Activated T-cell treated with anti-CD3 and anti-CD28 coated beads, Interleukin-2, amount 50 U/mL, for 4 hours (primary cell): Measurements from ENCODE around the gene HEXD. TPM values are rescaled to one million over a fixed set of nuclear protein-coding genes. Genes with fewer than 3 reads are reported as not detected.

Experiments
- ATAC-seq, 2 donors: fragments of 200-7000 bp; cut with Tn5 transposase; one replicate each; pipeline ENCODE4 v1.10.0; 2021
- DNase-seq: peaks from one replicate; pipeline ENCODE4 v3.0.0-alpha.2; 2020
- H3K27me3 Mint-ChIP-seq: one replicate; pipeline ENCODE4 v1.8.0; 2021; ENCODE audit warnings: low read depth, mixed read lengths
- H3K36me3 Mint-ChIP-seq: one replicate; pipeline ENCODE4 v1.8.0; 2022; ENCODE audit warnings: mixed read lengths; ENCODE audit not compliant: insufficient read depth
- H3K4me1 Mint-ChIP-seq: one replicate; pipeline ENCODE4 v1.8.0; 2021; ENCODE audit warnings: low read depth, mixed read lengths
- H3K4me3 Mint-ChIP-seq: one replicate; pipeline ENCODE4 v1.8.0; 2021; ENCODE audit warnings: mild to moderate bottlenecking, moderate library complexity, mixed read lengths
- H3K9me3 Mint-ChIP-seq: one replicate; pipeline ENCODE4 v1.8.0; 2021; ENCODE audit warnings: mixed read lengths
- total RNA-seq, 3 donors: library from RNA; stranded (reverse); gene quantifications; one replicate each; pipeline ENCODE4 v1.2.1, GENCODE V29; 2021

Gene HEXD
- total RNA-seq, 3 donors from 2014 or later, result 16.5 to 19.9 (median 19.0) TPM

DNA sequence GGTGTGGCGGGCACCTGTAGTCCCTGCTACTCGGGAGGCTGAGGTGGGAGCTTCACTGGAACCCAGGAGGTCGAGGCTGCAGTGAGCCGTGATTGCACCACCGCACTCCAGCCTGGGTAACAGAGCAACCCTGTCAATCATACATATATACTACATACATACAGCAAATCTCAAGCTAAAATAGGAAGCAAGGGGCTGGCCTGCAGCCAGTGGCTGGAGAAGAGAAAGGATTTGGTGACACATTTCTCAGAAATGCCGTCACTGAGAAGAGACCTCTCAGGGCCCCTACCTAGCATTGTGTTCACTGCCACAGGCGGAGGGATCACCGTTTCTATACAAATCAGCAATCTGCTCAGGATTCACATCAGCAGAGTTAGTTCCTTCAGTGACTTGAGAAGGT lies 57.3 kb downstream of the HEXD start:
- Mint-ChIP-seq H3K9me3 (no peaks in the 10 kb centered on the region), H3K27me3 (no peaks in the 10 kb centered on the region), H3K4me3 (no peak overlapping the region), H3K36me3 (peaks cover 3% of the 10 kb centered on the region), H3K4me1 (peaks cover 6% of the 10 kb centered on the region)
- no peak for ATAC-seq
- no peak for DNase-seq

DNA sequence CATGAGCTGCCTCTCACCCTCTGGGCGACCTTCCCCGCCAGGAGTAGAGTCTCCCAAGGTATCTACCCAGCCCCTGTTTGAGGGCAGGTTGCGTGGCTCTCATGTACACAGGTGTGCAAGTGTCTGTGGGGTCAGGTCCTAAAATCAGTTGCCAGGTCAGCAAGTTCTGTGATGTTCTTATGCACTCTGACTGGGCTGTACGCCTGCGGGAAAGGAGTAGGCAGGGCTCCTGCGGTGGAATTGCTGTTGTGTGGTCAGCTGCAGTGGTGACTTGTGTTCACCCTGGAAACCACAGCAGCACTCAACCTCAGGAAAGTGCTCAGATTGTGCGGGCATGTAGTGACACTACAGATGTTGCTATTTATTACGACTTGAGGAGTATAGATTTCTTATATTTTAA lies 59.8 kb downstream of the HEXD start:
- Mint-ChIP-seq H3K36me3 (peaks cover 12% of the 10 kb centered on the region), H3K9me3 (no peaks in the 10 kb centered on the region), H3K4me1 (peaks cover 6% of the 10 kb centered on the region), H3K4me3 (no peak overlapping the region), H3K27me3 (no peaks in the 10 kb centered on the region)
- ATAC-seq, result no peak
- no peak for DNase-seq

DNA sequence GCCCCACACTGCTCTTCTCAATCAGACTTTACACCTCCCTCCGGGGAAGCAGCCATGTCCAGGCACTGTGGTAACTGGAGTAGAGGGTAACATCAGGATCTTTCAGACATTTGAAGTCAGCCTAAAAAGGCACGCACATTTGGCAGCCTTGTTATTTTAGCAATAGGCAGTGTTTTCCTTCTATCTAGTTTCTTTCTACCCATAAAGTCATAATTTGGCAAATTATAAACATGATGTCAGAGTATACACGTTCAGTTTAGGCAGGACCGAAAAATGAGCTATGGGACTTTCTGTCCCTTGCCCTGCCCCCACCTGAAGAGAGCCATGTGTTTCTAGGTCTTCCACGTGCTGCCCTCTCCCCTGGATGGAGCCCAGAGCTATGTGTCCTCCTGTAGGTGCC lies 61.5 kb downstream of the HEXD start:
- peaks cover 12% of the 10 kb centered on the region for H3K36me3 Mint-ChIP-seq
- ATAC-seq, result no peak
- no peaks in the 10 kb centered on the region for H3K27me3 Mint-ChIP-seq
- peaks cover 6% of the 10 kb centered on the region for H3K4me1 Mint-ChIP-seq
- no peak overlapping the region for H3K4me3 Mint-ChIP-seq
- H3K9me3 Mint-ChIP-seq, result no peaks in the 10 kb centered on the region
- DNase-seq, result no peak

DNA sequence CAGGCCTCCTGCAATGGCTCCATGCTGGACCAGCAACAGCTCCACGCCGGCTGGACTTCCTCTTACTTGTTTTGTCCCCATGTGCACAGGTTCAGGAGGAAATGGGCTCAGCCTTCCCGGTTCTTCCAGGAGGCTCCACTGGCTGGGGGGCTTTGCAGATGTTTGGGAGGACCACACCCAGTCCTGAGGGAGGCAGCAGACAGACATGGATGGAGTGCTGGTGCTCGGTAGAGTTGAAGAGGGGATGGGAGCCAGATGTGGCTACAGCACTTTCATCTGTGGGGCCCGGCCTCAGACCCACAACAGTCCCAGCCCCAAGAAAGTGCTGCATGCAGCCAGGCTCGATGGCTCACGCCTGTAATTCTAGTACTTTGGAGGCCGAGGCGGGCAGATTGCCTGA lies 62.2 kb downstream of the HEXD start:
- H3K9me3 Mint-ChIP-seq, result no peaks in the 10 kb centered on the region
- peaks cover 18% of the 10 kb centered on the region for H3K36me3 Mint-ChIP-seq
- ATAC-seq (no peak), DNase-seq (no peak)
- no peaks in the 10 kb centered on the region for H3K27me3 Mint-ChIP-seq
- H3K4me1 Mint-ChIP-seq, result peaks cover 8% of the 10 kb centered on the region
- H3K4me3 Mint-ChIP-seq, result no peak overlapping the region

DNA sequence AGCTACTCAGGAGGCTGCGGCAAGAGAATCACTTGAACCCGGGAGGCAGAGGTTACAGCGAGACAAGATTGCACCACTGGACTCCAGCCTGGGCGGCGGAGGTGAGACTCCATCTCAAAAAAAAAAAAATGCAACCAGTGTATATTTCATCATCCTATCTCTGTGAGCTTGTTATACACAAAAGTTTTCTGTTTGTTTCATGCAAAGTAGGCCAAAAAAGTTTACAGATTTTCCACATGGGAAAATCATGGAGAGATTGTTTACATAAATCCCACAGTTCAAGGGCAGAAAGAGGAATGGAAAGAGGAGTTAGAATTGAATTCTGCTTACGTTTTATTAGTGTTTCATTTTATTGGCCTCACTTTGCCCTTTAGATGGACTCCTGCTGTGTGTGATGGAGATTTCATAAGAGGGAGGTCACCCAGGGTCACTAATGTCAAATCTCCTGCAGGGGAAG lies 65.1 kb downstream of the HEXD start:
- ATAC-seq (no peak), DNase-seq (no peak)
- Mint-ChIP-seq H3K9me3 (no peaks in the 10 kb centered on the region), H3K36me3 (peaks cover 23% of the 10 kb centered on the region), H3K27me3 (no peaks in the 10 kb centered on the region), H3K4me3 (no peak overlapping the region), H3K4me1 (peaks cover 19% of the 10 kb centered on the region)

DNA sequence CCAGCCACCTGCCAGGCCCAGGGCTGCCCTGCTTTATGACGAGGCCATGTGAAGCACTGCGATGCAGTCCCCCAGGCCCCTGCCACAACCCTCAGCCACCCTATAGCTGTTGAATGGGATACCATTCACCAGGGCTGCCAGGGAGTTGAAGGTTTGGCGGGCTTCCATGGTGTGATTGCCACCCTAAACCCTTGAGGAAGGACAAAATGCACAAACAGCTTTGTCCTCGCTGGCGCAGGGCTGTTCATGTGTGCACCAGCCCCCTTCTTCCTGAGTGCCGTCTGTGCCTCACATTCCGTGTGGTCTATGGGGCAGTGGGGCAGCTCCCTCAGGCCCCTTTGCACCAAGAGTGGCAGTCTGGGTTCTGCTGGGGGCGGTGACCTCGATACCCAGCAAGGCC lies 65.7 kb downstream of the HEXD start:
- H3K4me1 Mint-ChIP-seq, result peaks cover 19% of the 10 kb centered on the region
- no peak overlapping the region for H3K4me3 Mint-ChIP-seq
- ATAC-seq (no peak), DNase-seq (no peak)
- H3K36me3 Mint-ChIP-seq, result peaks cover 28% of the 10 kb centered on the region
- no peaks in the 10 kb centered on the region for H3K9me3 Mint-ChIP-seq
- no peaks in the 10 kb centered on the region for H3K27me3 Mint-ChIP-seq

DNA sequence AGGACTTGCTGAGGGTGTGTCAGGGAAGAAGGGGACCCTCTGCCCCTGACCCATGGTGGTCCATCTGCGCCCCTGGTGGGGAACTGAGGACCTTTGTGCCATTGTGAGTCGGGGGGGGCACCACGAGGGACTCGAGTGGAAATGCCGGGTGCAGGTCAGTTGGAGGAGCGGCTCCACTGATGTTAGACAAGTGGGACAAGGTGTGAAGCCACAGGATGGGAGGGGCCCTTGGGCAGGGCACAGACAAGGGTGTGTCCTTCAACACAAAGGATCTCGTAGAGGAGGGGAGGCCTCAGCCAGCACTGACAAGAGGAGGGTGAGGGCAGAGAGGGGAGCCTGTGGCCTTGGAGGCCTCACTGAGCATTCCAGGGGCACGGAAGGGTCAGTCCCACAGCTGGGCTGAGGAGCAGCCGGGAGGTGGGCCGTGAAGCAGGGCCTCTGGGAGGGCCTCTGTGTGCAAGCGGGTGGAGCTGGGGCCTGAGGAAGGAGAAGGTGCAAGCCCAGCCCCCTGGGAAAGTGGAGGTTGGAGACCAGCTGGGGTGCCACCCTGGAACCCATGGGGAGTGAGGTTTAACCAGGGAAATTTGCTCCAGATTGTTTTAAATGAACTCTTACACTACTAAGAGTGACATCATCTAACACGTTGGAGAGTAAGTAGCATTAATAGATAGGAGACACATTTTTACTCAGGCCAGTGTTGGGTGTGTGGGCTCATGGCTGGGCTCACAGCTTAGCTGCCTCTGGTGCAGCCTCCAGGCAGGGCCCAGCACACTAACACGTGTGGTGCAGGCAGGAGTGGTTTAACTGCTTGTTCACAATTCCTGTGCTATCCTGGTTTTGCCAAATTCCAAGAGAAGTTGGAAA lies 68.3 kb downstream of the HEXD start:
- no peaks in the 10 kb centered on the region for H3K27me3 Mint-ChIP-seq
- ATAC-seq (no peak), DNase-seq (no peak)
- peaks cover 17% of the 10 kb centered on the region for H3K4me1 Mint-ChIP-seq
- no peaks in the 10 kb centered on the region for H3K9me3 Mint-ChIP-seq
- H3K36me3 Mint-ChIP-seq, result peaks cover 26% of the 10 kb centered on the region
- no peak overlapping the region for H3K4me3 Mint-ChIP-seq

DNA sequence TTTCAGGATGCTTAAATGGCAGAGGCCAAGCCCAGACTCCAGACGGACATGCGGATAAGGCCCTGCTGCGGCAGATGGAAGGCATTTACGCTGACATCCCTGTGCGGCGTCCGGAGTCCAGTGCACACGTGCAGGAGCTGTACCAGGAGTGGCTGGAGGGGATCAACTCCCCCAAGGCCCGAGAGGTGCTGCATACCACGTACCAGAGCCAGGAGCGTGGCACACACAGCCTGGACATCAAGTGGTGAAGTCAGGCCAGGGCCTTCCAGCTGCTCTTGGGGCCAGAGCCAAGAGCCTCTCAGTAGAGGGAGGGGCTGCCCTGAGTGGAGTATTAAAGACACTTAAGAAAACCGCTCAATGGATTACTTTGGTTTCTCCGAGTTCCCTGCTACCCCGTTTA lies 69.8 kb downstream of the HEXD start:
- Mint-ChIP-seq H3K4me1 (peaks cover 17% of the 10 kb centered on the region), H3K4me3 (no peak overlapping the region), H3K9me3 (no peaks in the 10 kb centered on the region), H3K27me3 (no peaks in the 10 kb centered on the region), H3K36me3 (peaks cover 18% of the 10 kb centered on the region)
- no peak for DNase-seq
- ATAC-seq, result no peak

DNA sequence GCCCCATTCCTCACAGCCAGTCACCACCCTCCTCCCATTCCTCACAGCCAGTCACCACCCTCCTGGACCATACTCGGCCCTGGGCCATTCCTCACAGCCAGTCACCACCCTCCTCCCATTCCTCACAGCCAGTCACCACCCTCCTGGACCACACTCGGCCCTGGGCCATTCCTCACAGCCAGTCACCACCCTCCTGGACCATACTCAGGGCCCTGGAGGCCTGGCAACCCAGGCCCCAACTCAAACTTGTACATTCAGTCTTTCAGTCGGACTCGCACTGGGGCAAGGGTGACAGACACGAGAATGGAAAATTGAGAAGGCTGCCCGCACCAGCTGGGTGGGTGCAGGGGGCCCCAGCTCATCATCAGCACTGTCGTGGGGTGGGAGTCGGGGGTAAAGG lies 71.0 kb downstream of the HEXD start:
- ATAC-seq, result no peak
- Mint-ChIP-seq H3K27me3 (no peaks in the 10 kb centered on the region), H3K36me3 (peaks cover 18% of the 10 kb centered on the region), H3K4me1 (peaks cover 17% of the 10 kb centered on the region), H3K9me3 (no peaks in the 10 kb centered on the region), H3K4me3 (no peak overlapping the region)
- no peak for DNase-seq

DNA sequence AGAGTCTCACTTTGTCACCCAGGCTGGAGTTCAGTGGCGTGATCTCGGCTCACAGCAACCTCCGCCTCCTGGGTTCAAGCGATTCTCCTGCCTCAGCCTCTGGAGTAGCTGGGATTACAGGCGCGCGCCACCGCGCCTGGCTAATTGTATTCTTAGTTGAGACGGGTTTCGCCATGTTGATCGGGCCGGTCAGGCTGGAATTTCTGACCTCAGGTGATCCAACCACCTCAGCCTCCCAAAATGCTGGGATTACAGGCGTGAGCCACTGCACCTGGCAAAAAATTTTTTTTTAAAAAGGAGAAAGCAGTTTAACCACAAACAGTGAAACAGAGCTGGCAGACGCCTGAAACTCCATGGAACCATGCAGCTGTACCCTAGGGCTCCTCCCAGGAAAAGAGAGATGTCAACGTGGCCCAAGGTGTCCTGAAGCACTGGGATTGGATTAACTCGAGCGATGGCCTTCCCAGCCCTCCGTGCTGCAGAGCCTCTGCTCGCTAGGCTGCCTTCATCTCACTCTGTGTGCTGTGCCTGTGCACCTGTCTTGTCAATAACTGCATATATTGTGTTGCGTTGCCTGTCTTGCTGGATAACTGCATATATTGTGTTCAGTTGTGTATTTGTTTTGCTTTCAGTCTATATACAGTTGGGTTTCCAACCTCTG lies 71.8 kb downstream of the HEXD start:
- H3K9me3 Mint-ChIP-seq, result no peaks in the 10 kb centered on the region

DNA sequence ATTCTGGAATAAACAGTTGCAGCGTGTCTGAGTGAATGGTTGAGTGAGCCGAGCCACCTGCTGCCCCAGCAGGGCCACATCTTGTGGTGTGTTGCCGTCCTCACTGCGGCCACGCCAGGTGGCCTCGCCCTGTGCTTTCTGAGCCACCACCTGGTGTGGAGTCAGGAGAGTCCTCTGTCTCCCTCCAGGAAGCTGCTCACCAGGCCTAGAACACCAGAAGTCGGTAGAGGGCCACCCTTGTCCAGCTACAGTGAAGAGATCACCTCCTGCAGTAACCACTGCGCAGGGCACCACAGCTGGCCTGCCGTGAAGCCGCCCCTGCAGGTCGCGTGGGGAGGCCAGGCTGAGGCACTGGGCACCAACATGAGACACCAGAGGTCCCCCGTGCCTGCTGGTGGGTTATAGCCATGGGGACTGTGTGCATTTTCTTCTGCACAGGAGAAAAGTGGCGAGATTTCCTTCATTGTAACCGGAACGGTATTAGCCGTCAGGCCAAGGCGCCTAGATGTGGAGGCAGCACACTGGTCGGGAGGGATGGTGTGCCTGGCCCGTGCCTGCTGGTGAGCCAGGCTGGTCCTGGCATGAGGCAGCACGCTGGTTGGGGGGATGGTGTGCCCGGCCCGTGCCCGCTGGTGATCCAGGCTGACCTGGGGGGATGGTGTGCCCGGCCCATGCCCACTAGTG lies 72.5 kb downstream of the HEXD start:
- Mint-ChIP-seq H3K9me3 (no peaks in the 10 kb centered on the region), H3K4me3 (no peak overlapping the region), H3K4me1 (peaks cover 16% of the 10 kb centered on the region), H3K27me3 (no peaks in the 10 kb centered on the region), H3K36me3 (peaks cover 10% of the 10 kb centered on the region)
- DNase-seq, result no peak
- ATAC-seq, result no peak

More for the DNA sequence above, 71.8 kb downstream of the HEXD start:
- ATAC-seq (no peak), DNase-seq (no peak)
- no peak overlapping the region for H3K4me3 Mint-ChIP-seq
- H3K36me3 Mint-ChIP-seq, result peaks cover 14% of the 10 kb centered on the region
- H3K27me3 Mint-ChIP-seq, result no peaks in the 10 kb centered on the region
- H3K4me1 Mint-ChIP-seq, result peaks cover 19% of the 10 kb centered on the region

DNA sequence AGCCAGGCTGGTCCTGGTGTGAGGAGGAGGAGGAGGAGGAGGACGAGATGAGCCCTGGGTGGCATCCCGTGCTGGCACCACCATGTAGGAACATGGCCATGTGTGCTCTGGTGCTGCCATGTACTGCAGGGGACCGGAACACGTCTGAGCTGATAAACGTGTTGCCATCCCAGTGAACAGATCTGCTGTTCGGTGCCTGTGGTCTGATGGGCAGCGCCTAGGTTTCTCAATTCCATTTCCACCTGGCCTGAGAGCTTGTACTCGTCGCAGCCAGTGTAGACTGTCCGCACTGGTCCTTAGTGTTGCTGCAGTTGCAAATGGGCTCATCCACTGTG lies 73.0 kb downstream of the HEXD start:
- no peak for DNase-seq
- H3K4me3 Mint-ChIP-seq, result no peak overlapping the region
- peaks cover 11% of the 10 kb centered on the region for H3K4me1 Mint-ChIP-seq
- H3K27me3 Mint-ChIP-seq, result no peaks in the 10 kb centered on the region
- no peaks in the 10 kb centered on the region for H3K9me3 Mint-ChIP-seq
- peaks cover 10% of the 10 kb centered on the region for H3K36me3 Mint-ChIP-seq
- no peak for ATAC-seq

DNA sequence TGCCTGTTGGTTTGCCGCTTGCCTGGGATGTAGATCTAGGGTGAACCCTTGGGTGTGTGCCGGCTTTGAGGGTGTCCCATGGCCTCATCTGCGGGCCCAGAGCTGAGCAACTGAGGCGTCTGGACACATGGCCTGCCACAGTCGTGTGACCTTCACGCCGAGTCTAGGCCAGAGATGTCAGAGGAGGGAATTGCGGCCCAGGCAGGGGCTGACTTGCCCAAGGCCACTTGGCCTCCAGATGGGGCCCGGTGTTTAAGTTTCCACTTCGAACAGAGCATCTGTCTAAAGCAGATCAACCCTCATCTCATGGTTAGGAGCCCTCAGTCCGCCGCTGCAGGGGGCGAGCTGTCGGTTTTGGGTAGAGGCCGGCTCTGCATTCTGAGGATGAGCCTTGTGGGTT lies 73.4 kb downstream of the HEXD start:
- Mint-ChIP-seq H3K9me3 (no peaks in the 10 kb centered on the region), H3K36me3 (peaks cover 8% of the 10 kb centered on the region), H3K4me3 (no peak overlapping the region), H3K4me1 (peaks cover 7% of the 10 kb centered on the region), H3K27me3 (no peaks in the 10 kb centered on the region)
- no peak for DNase-seq
- ATAC-seq, result no peak
